HG03439 (cell line): ENCODE results near the gene RNF103.
A peak's percentile ranks its signal among the peaks of the same experiment; 100 is the strongest.
"Not testable (repeated sequence)": the region's sequence is repeated elsewhere in the genome, so short reads cannot be mapped to it uniquely, and the experiment has no call there.

Source experiments
- ATAC-seq: cut with Tn5 transposase; IDR thresholded peaks from one replicate; pipeline ENCODE4 v1.9.1; 2021; ENCODE audit warnings: mild to moderate bottlenecking, moderate library complexity; ENCODE audit not compliant: unreplicated experiment

The RNF103 gene

GRCh38 chr2:86627550-86627949 lies 3.9 kb upstream of the RNF103 start:
- no peak for ATAC-seq

- no peak for ATAC-seq
Measured at GRCh38 chr2:86625096-86625495, 1.4 kb upstream of the RNF103 start.

GRCh38 chr2:86624267-86624547 lies 542 bp upstream of the RNF103 start:
- ATAC-seq = no peak

DNA sequence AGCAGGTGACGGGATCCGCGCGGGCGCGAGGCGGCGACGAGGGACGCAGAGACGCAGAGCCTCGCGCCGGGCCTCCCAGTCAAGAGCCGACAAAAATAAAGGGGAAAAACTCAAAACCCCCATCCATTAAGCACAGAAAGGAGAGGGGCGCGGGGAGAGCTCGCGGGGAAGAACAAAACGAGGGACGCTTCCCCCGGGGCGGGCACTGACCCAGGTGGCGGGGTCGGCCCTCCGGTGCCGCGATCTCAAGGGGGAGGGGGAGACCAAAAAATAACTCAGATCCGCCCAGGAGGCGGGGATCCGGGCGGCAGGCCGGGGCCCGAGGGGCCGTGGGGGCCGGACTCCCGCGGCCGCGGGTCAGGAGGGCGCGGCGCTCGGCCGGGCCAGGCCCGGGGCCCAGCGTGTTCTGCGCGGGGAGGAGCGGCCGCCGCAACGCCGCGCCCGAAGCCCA lies 597 bp downstream of the RNF103 start:
- peak; percentile 50 for ATAC-seq

DNA sequence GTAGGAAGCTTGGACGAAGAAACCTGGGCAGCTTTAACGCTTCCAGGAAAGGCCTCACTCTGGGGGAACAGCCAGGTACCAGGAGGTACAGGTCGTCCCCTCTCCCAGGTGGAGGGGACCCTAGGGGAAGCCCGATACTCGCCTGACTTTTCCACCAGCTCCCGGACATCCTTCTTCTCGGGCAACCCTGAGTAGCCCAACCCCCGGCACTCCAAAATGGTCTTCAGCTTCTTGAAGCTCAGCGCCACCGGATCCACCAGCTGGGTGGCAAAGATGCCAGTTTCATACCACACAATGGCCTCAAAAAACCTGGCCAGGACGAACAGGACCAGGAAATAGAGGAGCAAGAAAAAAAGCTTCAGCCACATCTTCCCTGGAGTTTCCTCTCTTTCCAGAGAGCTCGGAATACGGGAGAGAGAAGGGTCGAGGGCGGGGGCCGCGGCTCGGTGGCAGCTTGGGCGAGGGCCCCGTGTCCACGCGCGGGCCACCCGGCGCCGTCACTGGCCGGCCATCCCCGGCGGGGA lies 1.1 kb downstream of the RNF103 start:
- ATAC-seq = no peak

DNA sequence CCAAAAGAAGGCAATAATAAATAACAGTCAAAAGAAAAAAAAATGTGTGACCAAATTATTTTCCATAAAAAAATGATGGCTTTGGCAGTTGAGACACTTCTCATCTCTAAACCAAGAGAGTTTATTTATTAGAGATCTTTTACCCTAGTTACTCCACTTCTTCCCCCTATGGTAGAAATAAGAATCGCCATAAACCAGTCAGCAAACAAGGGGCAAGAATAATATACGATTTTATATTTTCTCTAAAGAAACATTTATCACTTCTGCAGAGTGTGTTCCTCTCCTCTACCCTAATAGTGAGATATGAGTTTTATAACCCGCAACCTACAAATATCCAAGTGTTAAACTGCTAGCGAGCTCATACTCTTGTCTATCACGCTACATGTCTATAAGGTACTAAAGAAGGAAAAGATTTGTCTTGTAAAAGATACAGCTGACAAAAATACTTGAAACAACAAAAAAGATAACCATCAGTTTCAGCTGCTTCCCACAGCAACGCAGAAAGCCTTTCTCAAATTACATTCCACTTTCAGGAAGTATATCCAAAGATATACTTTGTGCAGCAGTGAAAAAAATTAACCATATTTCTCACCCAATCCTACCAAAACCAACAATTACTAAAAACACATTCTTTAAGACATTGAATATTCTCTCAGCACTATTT lies 2.3 kb downstream of the RNF103 start:
- ATAC-seq = no peak

DNA sequence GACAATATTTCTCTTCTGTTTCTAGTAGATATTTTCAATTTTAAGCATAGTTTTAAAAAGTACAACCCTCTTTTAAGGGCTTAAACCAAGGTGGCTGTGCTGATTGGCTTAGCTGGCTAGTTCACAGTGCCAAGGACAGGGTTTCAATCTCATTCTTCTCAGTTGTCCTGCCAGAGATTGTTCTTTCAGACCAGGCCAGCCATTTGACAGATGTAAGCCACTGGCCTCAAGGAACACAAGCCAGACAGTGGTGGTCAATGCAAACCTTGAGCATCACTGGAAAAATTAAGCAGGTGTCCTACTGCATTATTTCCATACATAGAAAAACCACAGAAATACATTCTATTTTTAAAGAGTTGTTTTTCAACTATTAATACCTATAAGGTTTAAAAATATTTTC lies 5.9 kb downstream of the RNF103 start:
- no peak for ATAC-seq

DNA sequence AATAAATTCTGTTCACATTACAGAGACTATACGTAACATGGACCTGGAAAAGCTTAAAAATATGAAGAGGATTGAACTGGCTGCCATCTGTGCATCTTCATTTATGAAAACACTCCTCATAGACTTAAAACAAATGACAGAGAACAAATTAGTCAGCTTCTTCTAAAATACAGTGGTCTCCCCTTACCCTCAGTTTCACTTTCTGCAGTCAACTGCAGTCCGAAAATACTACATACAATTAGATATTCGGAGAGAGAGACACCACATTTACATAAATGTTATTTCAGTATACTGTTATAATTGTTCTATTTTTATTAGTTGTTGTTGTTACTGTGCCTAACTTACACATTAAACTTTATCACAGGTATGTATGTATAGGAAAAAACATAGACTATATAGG lies 6.5 kb downstream of the RNF103 start:
- peak; percentile 49 for ATAC-seq

DNA sequence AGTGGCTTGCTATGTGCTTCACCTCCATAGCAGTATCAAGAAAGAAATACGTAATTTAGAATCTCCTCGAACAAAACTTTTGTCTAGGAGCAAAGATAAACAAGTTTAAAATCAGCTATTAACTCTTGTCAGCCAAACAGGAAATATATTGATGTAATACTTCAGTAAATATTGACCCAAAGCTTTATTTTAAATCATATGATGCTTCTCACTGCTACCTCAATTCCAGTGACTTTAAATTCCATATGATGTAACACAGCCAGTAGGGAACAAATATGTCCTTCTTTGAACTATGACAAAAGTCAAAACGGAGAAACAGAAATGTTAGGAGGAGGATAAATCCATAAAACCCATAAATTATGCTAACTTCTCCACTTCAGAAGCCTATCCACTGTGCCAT lies 7.2 kb downstream of the RNF103 start:
- no peak for ATAC-seq

- no peak for ATAC-seq
Measured at GRCh38 chr2:86615596-86615995, 8.1 kb downstream of the RNF103 start.

- ATAC-seq = no peak
Measured at GRCh38 chr2:86613515-86613914, 10.2 kb downstream of the RNF103 start.

DNA sequence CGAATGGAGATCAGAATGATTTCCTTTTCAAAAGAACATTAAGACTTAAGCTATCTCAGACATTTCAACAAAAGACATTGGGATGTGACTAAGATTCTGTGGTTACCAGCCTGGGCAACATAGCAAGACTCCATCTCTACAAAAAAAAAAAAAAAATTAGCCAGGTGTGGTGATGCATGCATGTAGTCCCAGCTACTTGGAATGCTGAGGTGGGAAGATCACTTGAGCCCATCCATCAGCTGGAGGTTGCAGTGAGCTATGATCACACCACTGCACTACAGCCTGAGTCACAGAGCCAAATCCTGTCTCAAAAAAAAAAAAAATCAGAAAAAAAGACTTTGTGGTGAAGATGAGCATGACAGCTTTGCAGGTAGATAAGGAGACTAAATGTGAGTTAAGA lies 12.8 kb downstream of the RNF103 start:
- no peak for ATAC-seq

DNA sequence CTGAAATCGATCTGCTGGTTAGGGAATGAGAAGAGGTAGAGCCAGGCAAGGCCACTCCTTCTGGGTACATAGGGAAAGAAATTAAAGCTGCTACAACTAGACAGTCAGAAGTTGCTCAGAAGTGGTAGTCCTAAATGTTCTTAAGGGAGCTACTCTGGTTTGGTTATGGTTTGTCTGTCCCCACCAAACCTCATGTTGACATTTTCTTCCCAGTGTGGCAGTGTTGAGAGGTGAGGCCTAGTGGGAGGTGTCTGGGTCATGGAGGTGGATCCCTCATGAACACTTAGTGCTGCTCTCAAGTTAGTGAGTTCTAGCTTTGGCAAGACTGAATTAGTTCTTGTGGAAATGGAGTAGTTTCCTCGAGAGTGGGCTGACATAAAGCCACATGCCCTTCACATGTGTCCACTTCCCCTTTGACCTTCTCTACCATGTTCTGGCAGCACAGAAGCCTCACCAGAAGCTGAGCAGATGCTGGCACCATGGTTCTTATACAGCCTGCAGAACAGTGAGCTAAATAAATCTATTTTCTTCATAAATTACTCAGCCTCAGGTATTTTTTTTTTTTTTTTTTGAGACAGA lies 14.7 kb downstream of the RNF103 start:
- ATAC-seq = no peak

GRCh38 chr2:86603905-86604304 lies 19.8 kb downstream of the RNF103 start:
- no peak for ATAC-seq

- ATAC-seq = no peak
Measured at GRCh38 chr2:86598966-86599365, 24.7 kb downstream of the RNF103 start.

GRCh38 chr2:86596118-86596517 lies 27.5 kb downstream of the RNF103 start:
- ATAC-seq = no peak

DNA sequence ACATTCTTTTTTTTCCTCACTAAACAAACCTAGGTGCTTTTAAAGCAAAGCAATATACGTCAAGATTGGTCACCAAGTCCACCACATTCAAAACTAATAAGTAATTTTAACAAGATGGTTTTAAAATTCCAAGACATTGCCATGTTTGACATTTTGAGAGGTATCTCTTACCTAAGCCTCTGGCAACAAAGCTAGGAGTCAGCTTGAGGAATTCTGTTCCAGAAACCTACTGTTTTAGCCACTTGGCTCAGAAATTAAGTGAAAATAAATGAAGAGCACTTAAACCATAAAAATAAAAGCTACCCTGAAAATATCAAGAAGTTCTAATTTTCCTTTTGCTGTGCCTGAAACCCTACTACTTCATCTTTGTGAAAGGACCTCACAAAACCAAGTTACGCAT lies 30.4 kb downstream of the RNF103 start:
- ATAC-seq = no peak

DNA sequence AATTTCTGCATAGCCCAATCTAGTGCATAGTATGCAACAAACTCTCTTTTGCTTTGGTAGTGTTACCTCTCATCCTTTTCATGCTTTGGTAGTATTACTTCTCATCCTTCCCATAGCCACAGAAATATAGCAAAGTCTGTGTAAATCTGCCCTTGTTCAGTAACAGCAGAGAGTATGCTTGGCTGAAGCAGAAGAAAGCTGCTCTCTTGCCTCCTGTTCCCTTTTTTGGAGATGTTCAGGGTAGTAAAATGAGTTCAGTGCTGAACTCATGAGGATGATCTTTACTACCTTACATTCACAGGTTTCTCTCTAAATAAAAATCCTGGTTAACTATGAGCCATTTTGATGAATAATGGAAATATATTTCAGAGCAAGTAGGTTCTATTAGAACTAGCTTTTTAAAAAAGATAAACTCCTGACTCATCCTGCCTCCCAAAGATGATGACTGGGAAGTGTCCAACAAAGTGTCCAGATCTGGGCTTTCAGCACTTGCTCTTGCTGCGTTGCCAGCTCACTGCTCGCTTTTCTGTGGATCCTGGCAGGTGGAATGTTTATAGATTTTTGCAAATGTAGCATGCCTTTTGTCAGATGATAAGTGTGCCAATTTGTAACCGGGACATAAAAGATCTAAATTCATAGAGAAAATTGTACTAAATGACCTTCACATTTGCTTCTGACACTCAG lies 31.0 kb downstream of the RNF103 start:
- no peak for ATAC-seq

GRCh38 chr2:86589701-86590100 lies 34.0 kb downstream of the RNF103 start:
- ATAC-seq = not testable (repeated sequence)

DNA sequence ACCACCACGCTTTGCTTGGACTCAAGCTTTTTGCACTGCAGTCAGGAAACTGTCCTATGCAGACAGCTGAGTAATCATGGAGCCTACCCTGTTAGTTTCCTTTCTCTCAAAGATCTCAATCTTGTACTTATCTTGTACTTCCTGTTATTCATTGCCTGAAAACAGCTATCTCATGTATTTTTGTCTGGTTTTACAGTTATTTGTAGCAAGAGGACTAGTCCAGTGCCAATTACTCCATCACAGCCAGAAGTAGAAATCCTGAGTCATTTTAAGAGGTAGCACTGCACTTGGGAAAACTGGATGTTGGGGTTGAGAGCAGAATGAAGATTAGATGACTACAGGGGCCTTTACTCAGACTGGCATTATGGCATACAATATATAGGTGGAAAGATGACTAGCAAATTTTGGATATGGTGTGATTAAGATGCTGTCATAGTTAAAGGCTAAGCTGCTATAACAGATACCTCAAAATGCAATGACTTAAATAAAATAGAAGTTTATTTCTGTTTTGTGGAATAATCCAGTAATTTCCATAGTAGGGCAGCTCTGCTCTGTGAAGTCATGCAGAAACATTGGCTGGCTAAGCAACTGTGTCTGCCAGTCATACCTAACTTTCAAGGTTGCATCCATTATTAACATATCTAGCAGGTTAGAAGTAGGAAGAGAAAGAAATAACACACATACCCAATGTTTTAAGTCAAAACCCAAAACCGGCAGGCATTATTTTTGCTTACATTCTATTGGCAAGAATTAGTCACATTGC lies 39.3 kb downstream of the RNF103 start:
- no peak for ATAC-seq

DNA sequence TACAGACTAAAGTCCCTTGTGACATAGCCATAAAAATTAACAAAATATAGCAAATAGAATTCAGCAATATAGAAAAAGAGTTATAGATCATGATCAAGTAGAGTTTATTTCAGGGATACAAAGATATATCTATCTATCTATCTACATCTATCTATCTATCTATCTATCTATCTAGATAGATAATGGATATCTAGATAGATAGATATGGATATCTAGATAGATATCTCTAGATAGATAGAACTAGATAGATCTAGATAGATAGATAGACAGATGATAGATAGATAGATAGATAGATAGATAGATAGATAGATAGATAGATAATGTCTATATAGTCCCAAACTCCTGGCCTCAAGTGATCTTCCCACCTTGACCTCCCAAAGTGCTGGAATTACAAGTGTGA lies 43.1 kb downstream of the RNF103 start:
- no peak for ATAC-seq
